Fibroblast of upper back skin (primary cell): Measurements from ENCODE around the gene LRRC32.
"Not testable (repeated sequence)": the region's sequence is repeated elsewhere in the genome, so short reads cannot be mapped to it uniquely, and the experiment has no call there.

Experiments
- DNase-seq: peaks from one replicate; pipeline ENCODE4 v3.0.0-alpha.2; 2013

Gene LRRC32

DNA sequence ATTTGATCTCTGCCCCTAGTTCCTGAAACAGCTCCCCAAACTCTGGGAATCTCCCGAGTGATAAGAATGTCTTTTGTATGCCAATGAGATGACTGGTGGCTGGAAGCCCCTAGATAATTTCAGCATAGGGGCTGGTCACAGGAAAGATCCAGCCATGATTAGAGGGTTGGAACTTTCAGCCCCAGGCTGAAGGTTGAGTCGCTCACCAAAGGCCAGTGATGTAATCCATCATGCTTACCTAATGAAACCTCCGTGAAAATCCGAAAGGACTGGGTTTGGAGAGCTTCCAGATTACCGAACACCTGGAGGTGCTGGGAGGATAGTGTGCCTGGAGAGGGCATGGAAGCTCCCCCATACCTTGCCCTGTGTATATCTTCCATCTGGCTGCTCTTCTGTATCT lies 26.0 kb downstream of the LRRC32 start:
- DNase-seq: no peak

GRCh38 chr11:76643711-76644110 lies 26.8 kb downstream of the LRRC32 start:
- DNase-seq: not testable (repeated sequence)

- DNase-seq: no peak
These were observed 28.2 kb downstream of the LRRC32 start for GRCh38 chr11:76642341-76642740.

DNA sequence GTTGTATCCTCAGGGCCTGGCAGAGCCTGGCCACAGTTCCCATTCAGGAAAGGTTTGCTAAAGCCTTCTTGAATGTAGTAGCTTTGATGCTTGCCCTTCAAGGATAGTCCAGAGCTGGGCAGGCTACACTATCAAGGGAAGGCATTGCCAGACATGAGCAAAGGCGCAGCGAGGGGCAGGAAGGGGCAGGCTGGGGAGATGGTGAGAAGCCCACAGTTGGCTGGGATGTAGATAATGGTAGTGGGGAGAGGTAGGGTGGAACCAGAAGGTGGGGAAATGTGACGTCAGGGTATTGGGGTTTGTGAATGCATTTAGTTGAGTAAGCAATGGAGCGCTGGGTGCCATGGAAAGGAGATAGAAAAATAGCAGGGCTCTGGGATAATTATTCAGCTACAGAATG lies 28.6 kb downstream of the LRRC32 start:
- no peak for DNase-seq

DNA sequence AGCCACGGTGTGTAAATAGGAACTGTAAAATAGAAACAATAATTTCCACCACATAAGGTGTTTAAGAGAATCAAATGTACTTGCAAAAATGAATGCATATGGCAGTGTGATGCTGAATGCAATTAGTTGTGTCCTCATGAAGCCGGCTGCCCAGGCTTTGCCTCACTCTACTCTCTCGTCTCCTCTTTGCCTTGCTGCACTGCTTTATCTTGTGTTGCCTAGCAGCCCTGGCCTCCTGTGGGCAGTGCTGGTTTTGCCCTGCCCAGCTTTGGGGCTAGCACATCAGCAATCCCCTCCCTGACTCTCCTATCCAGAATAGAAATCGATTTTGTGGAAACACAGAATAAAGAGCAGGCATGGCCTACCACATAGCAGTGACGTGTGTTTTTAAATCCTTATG lies 30.0 kb downstream of the LRRC32 start:
- no peak for DNase-seq

DNA sequence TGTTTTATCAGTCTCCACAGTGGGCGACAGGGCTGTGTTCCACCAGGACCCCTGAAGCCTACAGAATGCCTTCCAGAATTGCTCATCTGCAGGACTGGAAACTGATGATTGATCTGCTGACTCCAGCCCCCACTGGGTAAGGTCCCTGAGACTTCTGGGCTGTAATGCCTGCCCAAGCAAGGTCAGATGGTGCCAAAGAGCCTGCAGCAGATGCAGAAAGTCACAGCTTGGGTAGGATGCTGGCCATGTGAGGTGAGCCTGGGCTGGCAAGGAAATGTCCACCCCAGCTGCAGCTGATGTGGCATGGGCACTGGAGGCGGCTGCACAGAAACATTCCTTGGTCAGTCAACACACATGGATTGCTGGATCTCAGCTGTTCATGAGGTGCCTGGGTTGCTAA lies 30.9 kb downstream of the LRRC32 start:
- DNase-seq: no peak

- no peak for DNase-seq
These were observed 32.0 kb downstream of the LRRC32 start for GRCh38 chr11:76638270-76639197.

DNA sequence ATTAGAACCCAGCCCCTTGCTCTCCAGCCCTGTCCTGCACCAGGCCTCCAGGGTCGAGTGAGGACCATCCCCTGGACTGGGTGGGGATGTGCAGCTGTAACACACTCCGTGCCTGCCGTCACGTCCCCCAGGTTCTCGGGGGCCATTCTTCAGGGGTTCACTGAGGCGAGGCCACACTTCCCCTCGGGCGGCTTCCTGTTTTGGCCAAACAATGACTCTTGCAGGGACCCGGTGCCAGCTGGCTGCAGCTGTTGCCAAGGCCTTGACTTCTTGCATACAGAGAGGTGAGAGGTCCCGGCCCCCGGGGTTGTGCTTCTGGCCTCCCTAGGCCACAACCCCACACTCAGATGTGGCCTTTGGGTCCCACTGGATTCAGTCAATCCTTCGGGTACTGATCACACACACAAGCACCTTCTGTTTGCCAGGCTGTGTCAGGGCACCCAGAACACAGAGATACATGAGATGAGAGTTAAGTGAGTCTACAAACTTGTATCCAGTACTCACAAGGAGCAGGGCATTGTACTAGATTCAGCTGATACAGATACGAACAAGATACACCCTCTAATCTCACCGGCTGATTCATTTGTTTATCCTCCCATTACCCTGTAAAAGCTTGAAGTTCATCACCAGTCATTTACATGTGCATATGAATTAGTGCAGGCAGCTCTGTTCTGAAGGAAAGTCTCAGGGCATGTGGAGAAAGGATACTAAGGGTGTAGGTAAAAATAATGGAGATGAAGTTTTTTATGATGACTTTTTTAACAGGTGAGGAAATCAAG lies 32.9 kb downstream of the LRRC32 start:
- DNase-seq: no peak

- no peak for DNase-seq
These were observed 33.6 kb downstream of the LRRC32 start for GRCh38 chr11:76636826-76637460.

- DNase-seq: no peak
These were observed 34.4 kb downstream of the LRRC32 start for GRCh38 chr11:76635991-76636738.

DNA sequence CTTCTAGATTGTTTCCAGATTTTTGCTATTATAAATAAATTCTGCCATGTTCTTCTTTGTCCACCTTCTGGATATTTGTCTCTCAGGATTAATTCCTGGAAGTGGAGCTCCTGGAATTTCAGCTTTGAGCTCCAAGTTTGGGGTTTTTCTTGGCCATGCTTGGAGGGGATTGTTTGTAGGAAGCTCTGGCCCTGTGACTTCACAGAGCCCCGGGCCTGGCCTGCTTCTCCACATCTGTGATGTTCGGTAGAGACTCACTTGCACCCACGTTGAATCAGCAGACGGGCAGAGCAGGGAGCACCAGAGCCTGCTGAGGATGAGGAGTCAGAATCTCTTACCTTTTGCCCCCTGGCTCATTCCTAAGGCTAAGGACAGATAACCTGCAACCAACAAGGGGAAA lies 35.7 kb downstream of the LRRC32 start:
- DNase-seq: no peak

- no peak for DNase-seq
These were observed 38.1 kb downstream of the LRRC32 start for GRCh38 chr11:76632492-76632891.

- no peak for DNase-seq
These were observed 38.8 kb downstream of the LRRC32 start for GRCh38 chr11:76631566-76632308.

- DNase-seq: no peak
These were observed 39.8 kb downstream of the LRRC32 start for GRCh38 chr11:76630600-76631281.

DNA sequence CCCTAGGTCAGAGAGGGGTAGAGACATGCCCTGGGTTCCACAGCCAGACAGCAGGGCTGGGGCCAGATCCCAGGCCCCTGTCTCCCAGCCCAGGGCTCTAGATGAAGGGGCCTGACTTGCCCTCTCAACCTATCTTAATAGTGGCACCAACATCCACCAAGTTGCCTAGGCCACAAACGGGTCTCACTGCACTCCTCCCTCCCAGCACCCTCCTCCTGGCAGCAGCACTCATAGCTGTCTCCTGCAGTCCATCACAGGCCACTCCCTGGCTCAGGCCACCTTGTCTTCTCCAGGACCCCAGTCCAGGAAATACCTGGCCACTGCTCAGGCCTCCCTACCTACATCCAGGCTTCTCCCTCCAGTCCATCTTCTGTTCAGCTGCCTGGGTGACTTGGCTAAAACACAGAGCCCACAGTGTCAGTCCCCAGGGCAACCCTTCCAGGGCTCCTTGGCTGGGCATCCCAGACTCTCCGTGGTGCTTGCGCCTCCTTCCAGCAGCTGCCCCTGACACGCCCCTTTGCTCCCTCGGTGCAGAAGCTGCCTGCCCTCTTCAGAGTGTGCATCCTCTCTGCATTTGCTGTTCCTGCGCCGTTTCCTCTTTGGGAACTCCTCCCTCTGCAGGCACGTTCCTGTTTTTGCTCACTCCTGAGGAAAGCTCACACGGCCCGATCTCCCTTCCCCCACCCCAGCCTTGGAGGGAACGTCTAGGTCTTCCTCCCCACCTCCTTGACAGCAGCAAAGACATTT lies 40.5 kb downstream of the LRRC32 start:
- DNase-seq: peak; percentile 34

DNA sequence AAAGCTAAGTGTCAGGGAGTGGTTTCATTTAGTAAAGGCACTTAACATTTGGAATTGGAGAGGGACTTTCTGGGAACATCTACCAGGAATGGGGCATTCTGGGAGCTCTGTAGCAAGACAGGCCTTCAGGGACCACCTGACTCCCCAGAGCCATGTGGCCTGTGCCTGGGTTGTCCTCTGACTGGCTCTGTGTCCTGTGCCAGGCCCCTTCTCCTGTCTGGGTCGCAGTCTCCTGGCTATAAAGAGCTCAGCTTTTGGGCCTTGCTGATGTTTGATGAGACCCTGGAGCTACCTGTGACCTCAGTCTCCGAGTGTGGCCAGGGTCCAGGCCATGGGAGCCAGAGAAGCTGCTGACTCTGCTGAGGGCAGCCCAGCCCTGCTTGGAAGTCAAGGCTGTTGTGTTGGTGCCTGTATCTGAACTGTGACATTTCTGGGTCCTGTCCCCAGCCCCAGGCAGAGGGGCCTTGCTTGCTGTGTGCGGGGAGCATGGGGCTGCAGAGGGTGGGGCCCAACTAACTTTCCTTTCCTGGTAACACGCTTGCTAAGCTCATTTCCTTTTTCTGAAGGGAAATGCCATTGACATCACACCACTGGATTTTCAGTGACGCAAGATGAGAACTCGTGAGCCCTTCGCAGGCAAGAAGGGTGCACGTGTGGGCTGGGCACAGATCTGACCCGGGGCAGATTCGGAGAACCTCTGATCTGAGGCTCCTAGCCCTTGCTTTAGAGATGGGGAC lies 41.3 kb downstream of the LRRC32 start:
- peak; percentile 47 for DNase-seq

DNA sequence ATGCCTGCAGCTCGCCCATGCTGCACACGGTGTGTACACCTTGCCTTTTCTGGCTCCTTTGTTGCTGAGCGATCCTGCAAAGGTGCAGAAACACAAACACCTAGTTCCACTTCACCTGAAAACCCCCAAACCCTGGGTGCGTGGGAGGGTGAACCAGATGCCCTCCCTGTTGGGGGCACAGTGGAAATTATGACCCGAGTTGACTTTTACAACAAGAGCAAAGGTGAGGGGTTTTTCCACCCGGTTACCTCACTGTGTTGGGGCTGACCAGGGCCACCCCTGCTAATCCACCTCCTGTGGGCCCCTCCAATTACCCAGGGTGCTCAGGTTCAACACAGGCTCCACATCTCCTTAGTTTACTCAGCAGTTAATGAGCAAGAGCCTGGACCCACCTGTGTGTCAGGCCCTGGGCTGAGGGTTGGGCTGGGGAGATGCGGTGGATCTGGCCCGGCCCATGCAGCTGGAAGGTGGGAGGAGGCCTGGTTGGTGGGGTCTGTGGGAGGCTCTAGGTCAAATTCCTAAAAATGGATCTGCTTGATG lies 42.1 kb downstream of the LRRC32 start:
- DNase-seq: no peak

DNA sequence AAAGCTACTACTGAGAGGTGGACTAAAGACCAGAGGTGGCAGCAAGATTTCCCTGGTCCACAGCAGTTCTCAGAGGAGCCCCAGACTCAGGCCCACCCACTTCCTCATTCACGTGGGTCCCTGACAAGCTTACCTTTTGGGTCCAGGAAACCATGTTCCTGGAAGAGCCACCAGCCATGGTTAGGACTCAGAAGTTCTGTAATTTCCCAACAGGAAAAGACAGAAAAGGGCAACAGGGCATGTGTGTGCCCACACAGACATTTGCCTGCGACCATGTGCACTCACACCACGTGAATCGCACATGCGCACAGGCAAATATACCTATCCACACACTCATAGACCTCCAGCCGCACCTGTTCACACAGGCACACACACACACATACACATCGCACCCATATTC lies 42.9 kb downstream of the LRRC32 start:
- DNase-seq: no peak

- DNase-seq: peak; percentile 77
These were observed 43.6 kb downstream of the LRRC32 start for GRCh38 chr11:76626921-76627401.
